ENCODE results near the gene LYRM9. TPM values are rescaled to one million over a fixed set of nuclear protein-coding genes. Genes with fewer than 3 reads are reported as not detected.
"Not testable (repeated sequence)": the region's sequence is repeated elsewhere in the genome, so short reads cannot be mapped to it uniquely, and the experiment has no call there.

LYRM9 gene
- total and polyA plus RNA-seq, 7 donors: 2.1 to 27.1 (median 15.5) TPM

DNA sequence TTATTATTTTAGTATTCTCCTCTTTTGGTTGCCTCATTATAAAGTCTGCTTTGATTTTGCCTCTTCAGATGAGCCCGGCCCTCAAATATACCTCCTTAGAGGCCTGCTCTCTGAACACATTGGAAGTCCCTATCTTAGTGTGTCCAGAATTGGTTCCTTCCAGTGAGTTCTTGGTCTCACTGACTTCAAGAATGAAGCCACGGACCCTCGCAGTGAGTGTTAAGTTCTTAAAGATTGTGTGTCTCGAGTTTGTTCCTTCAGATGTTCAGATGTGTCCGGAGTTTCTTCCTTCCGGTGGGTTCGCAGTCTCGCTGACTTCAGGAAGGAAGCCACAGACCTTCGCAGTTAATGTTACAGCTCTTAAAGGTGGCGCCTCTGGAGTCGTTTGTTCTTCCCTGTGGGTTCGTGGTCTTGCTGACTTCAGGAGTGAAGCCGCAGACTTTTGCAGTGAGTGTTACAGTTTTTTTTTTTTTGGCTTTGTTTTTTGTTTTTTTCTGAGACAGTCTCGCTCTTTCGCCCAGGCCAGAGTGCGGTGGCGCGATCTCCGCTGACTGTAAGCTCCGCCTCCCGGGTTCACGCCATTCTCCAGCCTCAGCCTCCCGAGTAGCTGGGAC, 47.0 kb downstream of the LYRM9 start:
- 50 to 65% methylated on average over 23 of the region's 23 CpGs for WGBS, 2 donors
- no peak for DNase-seq
- H3K27ac ChIP-seq: no peak overlapping the region
- no peak overlapping the region for H3K4me3 ChIP-seq
- H3K9me3 ChIP-seq: no peaks in the 10 kb centered on the region
- no peaks in the 10 kb centered on the region for H3K4me1 ChIP-seq
- no peaks in the 10 kb centered on the region for H3K36me3 ChIP-seq
- TF ChIP-seq EP300 (IDR thresholded peaks at IDR 0.05) (no peak), CTCF (IDR thresholded peaks at IDR 0.05) (no peak), POLR2A (IDR thresholded peaks at IDR 0.05) (no peak), POLR2AphosphoS5 (IDR thresholded peaks at IDR 0.05) (no peak)
- no peaks in the 10 kb centered on the region for H3K27me3 ChIP-seq
- intact Hi-C loops (cut with DNase I): no loop called here

GRCh38 chr17:27845264-27846041, 47.7 kb downstream of the LYRM9 start:
- WGBS, 2 donors: 14 to 50% methylated on average over 13 of the region's 13 CpGs
- H3K27me3 ChIP-seq: no peaks in the 10 kb centered on the region
- intact Hi-C loops (cut with DNase I): no loop called here
- TF ChIP-seq CTCF (IDR thresholded peaks at IDR 0.05) (no peak), POLR2A (IDR thresholded peaks at IDR 0.05) (no peak), POLR2AphosphoS5 (IDR thresholded peaks at IDR 0.05) (no peak), EP300 (IDR thresholded peaks at IDR 0.05) (no peak)
- no peak overlapping the region for H3K4me3 ChIP-seq
- H3K27ac ChIP-seq: no peak overlapping the region
- no peaks in the 10 kb centered on the region for H3K36me3 ChIP-seq
- H3K4me1 ChIP-seq: no peaks in the 10 kb centered on the region
- DNase-seq: no peak
- no peaks in the 10 kb centered on the region for H3K9me3 ChIP-seq

DNA sequence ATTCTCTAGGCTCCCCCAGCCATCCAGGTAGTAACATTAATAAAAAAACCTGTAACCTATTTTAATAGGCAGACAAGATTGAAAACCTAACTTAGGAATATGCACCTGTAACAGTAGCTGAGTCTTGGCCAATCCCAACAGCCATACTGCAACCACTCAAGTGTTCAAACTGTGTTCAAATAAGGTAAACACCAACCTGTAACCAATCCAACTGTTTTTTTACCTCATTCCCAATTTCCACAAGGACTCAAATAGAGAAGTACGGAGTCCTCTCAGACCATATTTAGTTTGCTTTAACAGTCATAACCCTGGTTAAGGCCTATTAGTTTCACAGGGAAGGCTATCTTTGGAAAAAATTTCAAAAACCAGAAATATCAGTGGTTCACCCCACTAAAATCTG, 52.5 kb downstream of the LYRM9 start:
- H3K9me3 ChIP-seq: no peaks in the 10 kb centered on the region
- H3K36me3 ChIP-seq: no peaks in the 10 kb centered on the region
- no peak overlapping the region for H3K4me3 ChIP-seq
- no peak for DNase-seq
- intact Hi-C loops (cut with DNase I): no loop called here
- H3K27ac ChIP-seq: no peak overlapping the region
- WGBS, 2 donors: 54 to 77% methylated on average over 1 of the region's 1 CpG
- no peaks in the 10 kb centered on the region for H3K27me3 ChIP-seq
- H3K4me1 ChIP-seq: no peaks in the 10 kb centered on the region
- TF ChIP-seq POLR2A (IDR thresholded peaks at IDR 0.05): no peak
- no peak for TF ChIP-seq CTCF (IDR thresholded peaks at IDR 0.05)
- no peak for TF ChIP-seq EP300 (IDR thresholded peaks at IDR 0.05)
- TF ChIP-seq POLR2AphosphoS5 (IDR thresholded peaks at IDR 0.05): no peak

DNA sequence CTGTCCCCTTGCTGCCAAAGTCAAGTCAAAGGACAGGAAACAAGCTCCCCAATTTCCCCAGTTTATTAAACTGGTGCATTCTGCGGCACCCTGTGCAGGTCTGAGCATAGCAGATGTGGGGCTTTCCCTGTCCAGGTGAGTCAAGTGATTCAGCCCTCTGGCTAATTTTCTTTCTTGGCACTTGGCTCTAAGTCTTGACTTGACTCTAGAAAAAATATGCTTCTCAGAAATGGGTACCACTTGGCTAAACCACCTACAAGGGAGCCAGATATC, 52.8 kb downstream of the LYRM9 start:
- H3K4me3 ChIP-seq; H3K36me3 ChIP-seq; H3K4me1 ChIP-seq; H3K9me3 ChIP-seq; DNase-seq; H3K27me3 ChIP-seq; H3K27ac ChIP-seq; intact Hi-C loops (cut with DNase I): not testable (repeated sequence)
- no CpG with 5 or more reads among the region's 1 CpG for WGBS, 2 donors

DNA sequence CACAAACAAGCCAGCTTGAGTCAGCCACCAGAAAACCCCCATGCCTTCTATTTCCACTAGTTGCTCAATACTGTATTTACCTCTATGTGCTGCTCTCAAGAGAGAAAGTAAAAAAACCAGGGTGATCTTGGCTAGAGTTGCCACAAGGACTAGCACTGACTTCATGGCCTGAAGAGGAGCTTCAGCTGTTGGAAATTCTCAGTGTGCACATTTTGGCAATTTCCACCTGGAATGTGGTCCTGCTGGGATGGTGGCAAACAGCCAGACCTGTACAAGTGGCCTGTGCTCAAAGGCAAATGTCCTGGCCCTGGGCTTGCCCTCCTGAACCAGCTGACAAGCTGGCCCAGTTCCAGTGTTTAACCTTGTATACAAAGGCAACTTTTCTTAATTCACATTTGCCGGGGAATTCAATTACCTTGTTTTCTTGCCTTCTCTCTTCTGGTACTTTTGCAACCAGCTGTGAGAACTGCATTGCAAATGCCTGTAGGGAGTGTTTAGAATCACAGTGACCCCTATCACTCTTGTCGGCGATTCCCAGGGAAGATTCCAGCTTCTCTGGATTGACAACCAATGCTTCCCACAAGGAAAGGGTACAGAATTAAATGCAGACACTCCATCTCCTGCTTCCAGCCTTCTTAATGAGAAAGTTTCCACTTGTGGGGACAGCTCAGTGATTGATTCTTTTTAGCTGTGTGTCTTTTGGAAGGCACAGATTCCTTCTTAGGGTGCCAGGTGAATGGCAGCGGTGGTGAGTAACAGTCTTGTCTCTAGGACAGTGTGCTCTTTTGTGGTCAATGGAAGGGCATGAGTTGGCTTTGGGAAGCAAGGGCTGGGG, 53.4 kb downstream of the LYRM9 start:
- H3K9me3 ChIP-seq; H3K4me3 ChIP-seq; H3K27me3 ChIP-seq; H3K4me1 ChIP-seq; H3K27ac ChIP-seq; DNase-seq; H3K36me3 ChIP-seq; intact Hi-C loops (cut with DNase I): not testable (repeated sequence)
- 9 to 51% methylated on average over 1 of the region's 4 CpGs for WGBS, 2 donors

GRCh38 chr17:27838607-27839006, 54.6 kb downstream of the LYRM9 start:
- H3K4me1 ChIP-seq; H3K36me3 ChIP-seq; H3K9me3 ChIP-seq; H3K4me3 ChIP-seq; DNase-seq; intact Hi-C loops (cut with DNase I); H3K27ac ChIP-seq; H3K27me3 ChIP-seq: not testable (repeated sequence)
- WGBS, 2 donors: 57 to 80% methylated on average over 2 of the region's 3 CpGs

- DNase-seq; H3K36me3 ChIP-seq; H3K4me1 ChIP-seq; H3K27me3 ChIP-seq; intact Hi-C loops (cut with DNase I); H3K27ac ChIP-seq; H3K9me3 ChIP-seq; H3K4me3 ChIP-seq: not testable (repeated sequence)
- WGBS, 2 donors: 93 to 98% methylated on average over 1 of the region's 1 CpG
Observed at GRCh38 chr17:27837769-27838168, 55.4 kb downstream of the LYRM9 start.

All from sigmoid colon (tissue), 7 donors.